ENCODE data around the gene NR5A1. TPM values are rescaled to one million over a fixed set of nuclear protein-coding genes. Genes with fewer than 3 reads are reported as not detected.

The NR5A1 gene
- total and polyA plus RNA-seq, 10 of the 15 experiments (the other 5 are each of a cell fraction or from before 2014, with no cell fraction given), result 0.06 to 0.24 (median 0.08) TPM; not detected in 5

DNA sequence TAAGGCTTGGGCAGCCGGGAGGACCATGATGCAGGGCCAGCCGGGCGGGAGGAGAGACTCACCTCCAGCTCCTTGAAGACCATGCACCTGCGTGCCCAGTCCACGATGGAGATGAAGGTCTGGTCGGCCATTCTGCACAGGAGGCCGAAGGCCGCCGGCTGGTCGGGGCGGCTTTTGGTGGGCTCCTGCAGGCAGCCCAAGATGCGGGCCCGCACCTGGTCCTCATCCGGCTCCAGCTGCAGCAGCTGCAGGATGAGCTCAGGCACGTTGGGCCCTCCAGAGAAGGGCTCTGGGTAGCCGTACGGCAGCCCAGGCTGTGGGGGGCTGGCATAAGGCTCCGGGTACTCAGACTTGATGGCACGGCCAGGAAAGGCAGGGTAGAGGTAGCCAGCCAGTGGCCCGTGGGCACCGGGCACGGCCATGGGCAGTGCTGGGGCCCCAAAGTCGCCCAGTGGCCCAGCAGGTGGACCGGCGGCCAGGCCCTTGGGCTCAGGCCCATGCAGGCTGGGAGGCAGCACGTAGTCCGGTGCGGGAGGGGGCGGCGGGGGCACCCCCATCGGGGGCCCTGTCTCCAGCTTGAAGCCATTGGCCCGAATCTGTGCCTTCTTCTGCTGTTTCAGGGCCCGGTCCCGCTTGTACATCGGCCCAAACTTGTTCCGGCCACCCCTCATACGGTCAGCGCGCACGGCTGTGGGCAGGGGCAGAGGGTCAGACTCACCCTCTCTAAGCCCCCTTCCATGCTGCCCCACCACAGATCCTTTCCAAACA is 7.0 kb downstream of the NR5A1 start (continued):
- TF ChIP-seq, protein P1, sequence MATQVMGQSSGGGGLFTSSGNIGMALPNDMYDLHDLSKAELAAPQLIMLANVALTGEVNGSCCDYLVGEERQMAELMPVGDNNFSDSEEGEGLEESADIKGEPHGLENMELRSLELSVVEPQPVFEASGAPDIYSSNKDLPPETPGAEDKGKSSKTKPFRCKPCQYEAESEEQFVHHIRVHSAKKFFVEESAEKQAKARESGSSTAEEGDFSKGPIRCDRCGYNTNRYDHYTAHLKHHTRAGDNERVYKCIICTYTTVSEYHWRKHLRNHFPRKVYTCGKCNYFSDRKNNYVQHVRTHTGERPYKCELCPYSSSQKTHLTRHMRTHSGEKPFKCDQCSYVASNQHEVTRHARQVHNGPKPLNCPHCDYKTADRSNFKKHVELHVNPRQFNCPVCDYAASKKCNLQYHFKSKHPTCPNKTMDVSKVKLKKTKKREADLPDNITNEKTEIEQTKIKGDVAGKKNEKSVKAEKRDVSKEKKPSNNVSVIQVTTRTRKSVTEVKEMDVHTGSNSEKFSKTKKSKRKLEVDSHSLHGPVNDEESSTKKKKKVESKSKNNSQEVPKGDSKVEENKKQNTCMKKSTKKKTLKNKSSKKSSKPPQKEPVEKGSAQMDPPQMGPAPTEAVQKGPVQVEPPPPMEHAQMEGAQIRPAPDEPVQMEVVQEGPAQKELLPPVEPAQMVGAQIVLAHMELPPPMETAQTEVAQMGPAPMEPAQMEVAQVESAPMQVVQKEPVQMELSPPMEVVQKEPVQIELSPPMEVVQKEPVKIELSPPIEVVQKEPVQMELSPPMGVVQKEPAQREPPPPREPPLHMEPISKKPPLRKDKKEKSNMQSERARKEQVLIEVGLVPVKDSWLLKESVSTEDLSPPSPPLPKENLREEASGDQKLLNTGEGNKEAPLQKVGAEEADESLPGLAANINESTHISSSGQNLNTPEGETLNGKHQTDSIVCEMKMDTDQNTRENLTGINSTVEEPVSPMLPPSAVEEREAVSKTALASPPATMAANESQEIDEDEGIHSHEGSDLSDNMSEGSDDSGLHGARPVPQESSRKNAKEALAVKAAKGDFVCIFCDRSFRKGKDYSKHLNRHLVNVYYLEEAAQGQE (IDR thresholded peaks at IDR 0.05; ENCODE audit: low read depth, low read length), result no peak
- TF ChIP-seq RCOR1 (conservative IDR thresholded peaks at IDR 0.05; ENCODE audit: low read depth, low read length) (no peak), YY1 (IDR thresholded peaks at IDR 0.05; ENCODE audit: low read depth, low read length) (no peak)

DNA sequence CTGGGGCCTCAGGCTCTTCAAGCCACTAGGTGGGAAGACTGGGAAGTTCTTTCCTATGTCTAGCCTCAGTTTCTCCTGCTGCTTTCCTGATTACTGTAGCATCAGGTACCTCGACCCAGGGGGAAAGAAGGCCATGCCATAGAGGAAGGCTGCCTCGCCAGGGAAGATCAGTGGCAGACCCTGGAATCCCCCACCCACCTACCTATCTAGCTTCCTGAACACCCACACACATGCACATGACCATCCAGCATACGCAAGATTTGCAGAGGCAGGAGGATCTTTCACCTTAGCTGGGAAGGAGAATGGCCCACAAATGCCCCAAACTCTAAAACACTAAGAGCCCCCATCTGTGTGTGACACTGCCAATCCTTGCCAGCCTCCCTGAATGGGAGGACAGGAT is 8.0 kb downstream of the NR5A1 start:
- FAIRE-seq, result no peak
- intact Hi-C loops (cut with micrococcal nuclease; ENCODE audit: unreplicated experiment), result no loop called here
- SMC1A ChIA-PET (ENCODE audit: uncharacterized antibody, unreplicated experiment), result no interaction called here
- Histone ChIP-seq H4K20me1 (ENCODE audit: control insufficient read depth, insufficient read depth) (no peaks in the 10 kb centered on the region), H3K9ac (ENCODE audit: control insufficient read depth, insufficient read depth, low read length) (no peak overlapping the region), H3K9me3 (replicated peaks; ENCODE audit: control insufficient read depth, insufficient read depth, low read length) (no peaks in the 10 kb centered on the region), H3K27ac (ENCODE audit: control insufficient read depth, insufficient read depth) (no peak overlapping the region), H3K4me3 (no peak overlapping the region), H3K36me3 (ENCODE audit: control insufficient read depth in 2 of 2, insufficient read depth in 2 of 2, low read length in 1 of 2) (no peaks in the 10 kb centered on the region), H2AFZ (ENCODE audit: control insufficient read depth, low read depth, low read length) (no peak overlapping the region), H3K79me2 (ENCODE audit: control insufficient read depth, insufficient read depth, low read length) (no peaks in the 10 kb centered on the region), H3K27me3 (replicated peaks in 1 of 2; ENCODE audit: control insufficient read depth in 2 of 2, insufficient read depth in 2 of 2, low read length in 1 of 2) (peaks cover 5 to 10% of the 10 kb centered on the region in 2 experiments; a peak in 3 of 4 replicates), H3K4me2 (ENCODE audit: control insufficient read depth, insufficient read depth) (no peak overlapping the region), H3K4me1 (ENCODE audit: control insufficient read depth, insufficient read depth, low read length) (peaks cover 28% of the 10 kb centered on the region)
- no TSS peak for BruUV-seq (replicated peaks)
- RAD21 ChIA-PET (ENCODE audit: unreplicated experiment), result interaction anchor here (1.1 kb wide), 1 partner anchor 38 kb away, joined by 3 read pairs; no protein-coding TSS in a partner anchor
- POLR2A ChIA-PET, result no interaction called here
- 0% methylated on average over 3 of the region's 3 CpGs for WGBS (ENCODE audit: insufficient coverage, insufficient replicate concordance, low lambda C conversion rate, missing lambda C conversion rate)
- in situ Hi-C loops (cut with MboI), result no loop called here
- CTCF ChIA-PET, result interaction anchor here (1.9 kb wide), 1 partner anchor 38 kb away, joined by 5 read pairs; no protein-coding TSS in a partner anchor
- DNase-seq (ENCODE audit: low read depth, low spot score), result no peak
- no peak for TF ChIP-seq TAF1 (IDR thresholded peaks at IDR 0.05; ENCODE audit: borderline replicate concordance, low read depth, low read length)
- TF ChIP-seq, protein P2, sequence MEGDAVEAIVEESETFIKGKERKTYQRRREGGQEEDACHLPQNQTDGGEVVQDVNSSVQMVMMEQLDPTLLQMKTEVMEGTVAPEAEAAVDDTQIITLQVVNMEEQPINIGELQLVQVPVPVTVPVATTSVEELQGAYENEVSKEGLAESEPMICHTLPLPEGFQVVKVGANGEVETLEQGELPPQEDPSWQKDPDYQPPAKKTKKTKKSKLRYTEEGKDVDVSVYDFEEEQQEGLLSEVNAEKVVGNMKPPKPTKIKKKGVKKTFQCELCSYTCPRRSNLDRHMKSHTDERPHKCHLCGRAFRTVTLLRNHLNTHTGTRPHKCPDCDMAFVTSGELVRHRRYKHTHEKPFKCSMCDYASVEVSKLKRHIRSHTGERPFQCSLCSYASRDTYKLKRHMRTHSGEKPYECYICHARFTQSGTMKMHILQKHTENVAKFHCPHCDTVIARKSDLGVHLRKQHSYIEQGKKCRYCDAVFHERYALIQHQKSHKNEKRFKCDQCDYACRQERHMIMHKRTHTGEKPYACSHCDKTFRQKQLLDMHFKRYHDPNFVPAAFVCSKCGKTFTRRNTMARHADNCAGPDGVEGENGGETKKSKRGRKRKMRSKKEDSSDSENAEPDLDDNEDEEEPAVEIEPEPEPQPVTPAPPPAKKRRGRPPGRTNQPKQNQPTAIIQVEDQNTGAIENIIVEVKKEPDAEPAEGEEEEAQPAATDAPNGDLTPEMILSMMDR (IDR thresholded peaks at IDR 0.05 in 2 of 3, conservative IDR thresholded peaks at IDR 0.05 in 1 of 3; ENCODE audit: control insufficient read depth in 2 of 3, extremely low read depth in 1 of 3, insufficient read depth in 1 of 3, low read depth in 3 of 3, low read length in 3 of 3), result no peak
- TF ChIP-seq IKZF2 (IDR thresholded peaks at IDR 0.05), result peak in 1 of 2 experiments; percentile 26; a peak in 1 of 4 replicates
- peak; percentile 49 to 73; a peak in 3 of 4 replicates for TF ChIP-seq BHLHE40 (IDR thresholded peaks at IDR 0.05; ENCODE audit: borderline replicate concordance in 1 of 2, low read depth in 2 of 2, low read length in 1 of 2)
- TF ChIP-seq RELA (IDR thresholded peaks at IDR 0.05; ENCODE audit: borderline replicate concordance, partially characterized antibody), result peak; percentile 55
- TF ChIP-seq CHD2 (IDR thresholded peaks at IDR 0.05; ENCODE audit: borderline replicate concordance, low read depth, low read length), result no peak
- peak in 1 of 2 experiments; percentile 88; a peak in 2 of 3 replicates for TF ChIP-seq EGR1 (IDR thresholded peaks at IDR 0.05; ENCODE audit: borderline replicate concordance in 1 of 2, low read depth in 2 of 2, low read length in 2 of 2)
- 0 out of 2 replicates have a peak, but pooled peaks have one; percentile 16 for TF ChIP-seq RUNX3 (IDR thresholded peaks at IDR 0.05; ENCODE audit: low read length)
- TF ChIP-seq IKZF1 (conservative IDR thresholded peaks at IDR 0.05), result peak; percentile 5; the same call in 1 of the 2 replicates
- ATAC-seq, result peak; percentile 10; the same call in 2 of the 3 replicates
